SHP77 treated with DMSO at 0.1 percent for 48 hours (cell line): ENCODE measurements around the gene NPPA.
A peak's percentile ranks its signal among the peaks of the same experiment; 100 is the strongest.
"Not testable (repeated sequence)": the region's sequence is repeated elsewhere in the genome, so short reads cannot be mapped to it uniquely, and the experiment has no call there.

Experiments
- DNase-seq: peaks from one replicate; lab custom pipeline; 2025; lab: John Stamatoyannopoulos, UW

Gene NPPA

GRCh38 chr1:11807133-11807532, 40.5 kb downstream of the NPPA start:
- DNase-seq: no peak

GRCh38 chr1:11806307-11806936, 41.2 kb downstream of the NPPA start:
- no peak for DNase-seq

DNA sequence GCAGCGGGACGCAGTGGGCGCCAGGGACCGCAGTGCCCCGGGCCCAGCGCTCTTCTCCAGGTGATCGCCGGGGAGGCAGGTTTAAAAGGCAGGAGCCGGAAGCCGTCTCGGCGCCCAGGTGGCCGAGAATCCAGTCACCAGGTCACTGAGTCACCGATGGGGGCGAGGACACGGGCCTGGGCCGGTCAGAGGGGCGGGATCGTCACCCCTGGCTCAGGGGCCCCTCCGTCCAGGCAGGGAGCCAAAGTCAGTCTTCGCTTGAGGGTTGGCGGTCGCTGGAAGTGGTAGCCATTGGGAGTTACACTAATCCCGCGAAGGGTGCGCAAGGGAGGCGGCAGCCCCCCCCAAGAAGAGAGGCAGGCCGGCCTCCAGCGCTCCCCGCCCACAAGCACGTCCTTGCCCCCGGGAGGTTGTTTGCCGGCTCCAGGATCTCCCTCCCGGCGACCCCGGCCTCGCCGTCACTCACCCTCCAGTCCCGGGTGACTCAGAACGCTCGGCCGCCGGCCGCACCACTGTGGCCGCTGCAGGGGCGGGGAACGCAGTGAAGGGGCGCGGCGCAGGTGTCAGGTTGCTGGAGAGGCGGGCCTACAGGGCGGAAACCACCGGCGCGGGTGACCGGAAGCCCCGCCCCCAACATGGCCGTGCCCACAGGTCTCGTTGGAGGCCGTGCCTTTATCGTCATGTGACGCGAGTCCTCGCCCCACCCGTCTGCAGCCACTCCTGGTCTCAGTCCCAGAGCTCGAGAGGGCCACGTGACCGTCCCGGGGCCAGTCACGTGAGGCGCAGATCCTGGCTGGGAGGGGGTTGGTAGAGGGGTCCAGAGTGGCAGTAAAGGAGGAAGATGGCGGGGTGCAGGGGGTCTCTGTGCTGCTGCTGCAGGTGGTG, 41.9 kb downstream of the NPPA start, which contains the start of the genes CLCN6 and MTHFR:
Gene CLCN6 (plus strand): TSS at position 770 of the 885 bp plus-strand sequence. CDS start 72 bp downstream, at position 842.
Gene MTHFR (minus strand): TSS at position 543 of the 885 bp plus-strand sequence. CDS start 2,848 bp downstream, outside the sequence.
- DNase-seq: peak; percentile 95

GRCh38 chr1:11804666-11805421, 42.7 kb downstream of the NPPA start:
- DNase-seq: no peak

GRCh38 chr1:11803924-11804665, 43.5 kb downstream of the NPPA start:
- DNase-seq: not testable (repeated sequence)

DNA sequence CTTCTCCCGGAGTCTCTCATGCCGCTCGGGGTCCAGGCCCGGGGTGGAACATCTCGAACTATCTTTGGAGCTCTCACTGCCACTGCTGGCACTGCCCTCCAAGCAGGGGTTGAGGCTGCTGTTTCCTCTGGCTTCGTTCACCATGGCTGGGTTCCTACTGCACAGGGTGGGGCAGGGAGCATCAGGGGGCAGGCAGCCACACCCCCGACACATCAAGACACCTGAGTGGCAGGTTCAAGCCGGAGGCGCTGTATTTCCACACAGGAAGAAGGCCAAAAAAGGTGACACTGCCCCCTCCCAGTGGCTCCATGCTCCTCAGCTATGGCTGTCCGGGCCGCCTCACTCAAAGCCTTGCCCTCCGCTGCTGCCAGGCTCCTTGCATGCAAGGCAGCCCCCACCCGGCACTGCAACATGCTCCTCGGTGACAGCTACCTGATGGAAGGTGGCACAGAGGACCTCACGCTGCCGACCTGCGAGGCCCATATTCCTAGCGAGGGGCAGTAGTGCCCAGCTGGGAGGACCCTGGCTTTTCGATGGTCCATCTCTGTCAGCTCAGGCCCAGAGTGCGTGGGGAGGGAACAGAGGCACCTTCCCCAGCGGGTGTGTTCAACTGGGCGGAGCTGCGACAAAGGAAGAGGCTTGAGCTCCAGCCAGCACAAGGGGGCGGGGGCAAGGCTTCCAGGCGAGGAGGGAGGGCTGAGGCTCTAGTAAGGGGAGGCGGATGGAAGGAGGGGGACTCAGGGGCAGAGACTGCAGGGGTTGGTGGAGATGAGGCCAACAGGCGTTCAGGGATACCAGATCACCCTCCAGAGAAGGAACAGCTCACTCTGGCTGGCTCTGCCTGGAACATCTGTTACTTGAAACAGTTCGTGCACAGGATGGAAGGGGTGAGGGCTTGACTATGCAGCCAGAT, 44.4 kb downstream of the NPPA start:
- DNase-seq: no peak

- DNase-seq: no peak
Measured at GRCh38 chr1:11802616-11802972, 45.0 kb downstream of the NPPA start.

GRCh38 chr1:11800756-11801433, 46.7 kb downstream of the NPPA start:
- DNase-seq: no peak

GRCh38 chr1:11800391-11800755, 47.2 kb downstream of the NPPA start:
- DNase-seq: no peak

DNA sequence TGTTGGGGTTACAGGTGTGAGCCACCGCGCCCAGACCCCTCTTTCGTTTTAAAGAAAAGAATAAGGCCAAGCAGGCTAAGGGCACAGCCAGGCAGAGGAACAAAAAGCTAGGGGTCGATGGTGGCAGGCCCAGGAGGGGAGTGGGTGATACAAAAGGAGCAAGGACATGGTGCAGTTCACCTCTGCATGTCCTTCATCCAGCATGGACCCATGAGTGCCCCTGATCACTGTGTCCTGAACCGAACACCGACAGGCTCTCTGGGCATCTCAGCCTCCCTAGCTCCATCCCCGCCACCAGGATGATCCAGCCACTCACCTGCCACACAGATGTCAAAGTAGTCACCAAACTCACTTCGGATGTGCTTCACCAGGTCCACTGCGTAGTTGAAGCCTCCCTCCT, 47.7 kb downstream of the NPPA start:
- no peak for DNase-seq

GRCh38 chr1:11799099-11799498, 48.5 kb downstream of the NPPA start:
- no peak for DNase-seq

- no peak for DNase-seq
Measured at GRCh38 chr1:11797525-11798216, 49.9 kb downstream of the NPPA start.

DNA sequence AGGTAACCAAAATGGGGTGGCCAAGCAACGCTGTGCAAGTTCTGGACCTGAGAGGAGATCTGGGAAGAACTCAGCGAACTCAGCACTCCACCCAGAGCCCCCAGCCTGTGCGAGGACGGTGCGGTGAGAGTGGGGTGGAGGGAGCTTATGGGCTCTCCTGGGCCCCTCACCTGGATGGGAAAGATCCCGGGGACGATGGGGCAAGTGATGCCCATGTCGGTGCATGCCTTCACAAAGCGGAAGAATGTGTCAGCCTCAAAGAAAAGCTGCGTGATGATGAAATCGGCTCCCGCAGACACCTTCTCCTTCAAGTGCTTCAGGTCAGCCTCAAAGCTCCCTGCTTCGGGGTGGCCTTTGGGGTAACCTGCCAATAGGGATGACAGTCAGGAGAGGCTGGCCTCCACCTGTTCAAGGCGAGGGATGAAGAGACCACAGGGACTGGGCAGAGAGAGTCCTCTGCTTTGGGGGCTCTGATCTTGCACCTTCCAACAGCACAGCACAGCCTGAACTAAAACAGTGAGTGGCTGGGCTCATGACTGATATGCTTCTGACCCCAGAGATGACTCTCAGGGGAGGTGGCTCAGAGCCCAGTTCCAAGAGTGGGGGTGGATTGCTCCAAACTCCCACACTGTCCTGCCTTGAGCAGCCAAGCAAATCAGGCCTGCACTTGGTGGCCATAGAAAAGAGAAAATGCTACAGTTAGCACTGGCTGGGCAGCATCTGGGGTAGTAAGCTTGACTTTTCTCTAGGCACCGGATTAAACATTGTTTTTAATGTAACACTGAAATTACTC, 51.4 kb downstream of the NPPA start:
- DNase-seq: no peak
